Measurements from ENCODE around the gene GTF3C6. TPM values are rescaled to one million over a fixed set of nuclear protein-coding genes. Genes with fewer than 3 reads are reported as not detected.

The GTF3C6 gene
- total and polyA plus RNA-seq, 10 of the 15 experiments (the other 5 are each of a cell fraction or from before 2014, with no cell fraction given), result 42.8 to 261 (median 116) TPM

DNA sequence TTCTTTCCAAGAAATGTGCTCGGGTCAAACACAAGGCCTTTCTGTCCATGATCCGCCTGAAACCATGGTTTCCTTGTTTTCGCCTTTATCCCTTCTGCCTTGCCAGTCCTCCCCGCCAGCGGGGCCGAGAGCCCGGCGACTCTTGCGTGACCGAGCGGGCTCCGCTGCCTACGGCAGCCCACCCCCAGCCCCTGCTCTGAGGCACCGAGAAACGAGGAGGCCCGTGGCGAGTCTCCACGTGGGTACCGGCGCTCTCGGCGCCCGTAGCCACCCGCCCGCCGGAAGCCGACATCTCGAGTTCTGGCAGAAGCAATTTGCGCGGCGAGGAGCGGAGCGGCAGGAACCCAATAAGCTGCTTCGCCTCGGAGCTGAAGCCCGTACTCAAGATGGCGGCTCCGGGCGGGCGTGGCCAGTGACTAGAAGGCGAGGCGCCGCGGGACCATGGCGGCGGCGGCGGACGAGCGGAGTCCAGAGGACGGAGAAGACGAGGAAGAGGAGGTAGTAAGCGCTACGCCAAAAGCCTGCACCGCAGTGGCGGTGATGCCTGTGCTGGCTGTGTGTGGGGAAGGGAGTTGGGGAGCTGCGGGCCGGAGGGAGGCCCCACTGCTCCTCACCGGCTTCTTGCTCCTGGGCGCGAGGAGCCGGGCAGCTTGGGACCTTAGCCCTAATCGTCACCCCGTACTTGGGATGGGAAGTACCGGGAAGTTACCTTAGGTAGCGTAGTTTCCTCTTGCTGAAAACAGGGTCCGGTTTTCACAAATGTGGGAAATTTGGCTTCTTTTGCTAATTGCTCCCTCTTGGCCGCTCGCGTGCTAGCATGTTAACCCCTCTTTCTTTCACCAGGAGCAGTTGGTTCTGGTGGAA, at the start of gene GTF3C6 (continued):
- TF ChIP-seq ETV6 (conservative IDR thresholded peaks at IDR 0.05 in 1 of 2, IDR thresholded peaks at IDR 0.05 in 1 of 2; ENCODE audit: borderline replicate concordance in 1 of 2, low read depth in 1 of 2), result no peak
- TF ChIP-seq STAT3 (IDR thresholded peaks at IDR 0.05; ENCODE audit: low read depth, low read length), result no peak
- no peak for TF ChIP-seq BCL11A (IDR thresholded peaks at IDR 0.05; ENCODE audit: low read depth, low read length)
- 0 out of 2 replicates have a peak, but pooled peaks have one; percentile 16 for TF ChIP-seq CHD2 (IDR thresholded peaks at IDR 0.05; ENCODE audit: borderline replicate concordance, low read depth, low read length)
- TF ChIP-seq POLR2AphosphoS2 (IDR thresholded peaks at IDR 0.05; ENCODE audit: low read depth, low read length), result peak; percentile 78; the same call in 1 of the 2 replicates
- TF ChIP-seq RB1 (IDR thresholded peaks at IDR 0.05; ENCODE audit: borderline replicate concordance), result peak; percentile 78; the same call in 1 of the 2 replicates
- no peak for TF ChIP-seq RAD21 (IDR thresholded peaks at IDR 0.05; ENCODE audit: insufficient read depth, low read depth, low read length)
- TF ChIP-seq ZZZ3 (IDR thresholded peaks at IDR 0.05; ENCODE audit: control insufficient read depth, insufficient read length, low read depth), result no peak
- TF ChIP-seq ZNF217 (IDR thresholded peaks at IDR 0.05), result no peak
- TF ChIP-seq, protein P1, sequence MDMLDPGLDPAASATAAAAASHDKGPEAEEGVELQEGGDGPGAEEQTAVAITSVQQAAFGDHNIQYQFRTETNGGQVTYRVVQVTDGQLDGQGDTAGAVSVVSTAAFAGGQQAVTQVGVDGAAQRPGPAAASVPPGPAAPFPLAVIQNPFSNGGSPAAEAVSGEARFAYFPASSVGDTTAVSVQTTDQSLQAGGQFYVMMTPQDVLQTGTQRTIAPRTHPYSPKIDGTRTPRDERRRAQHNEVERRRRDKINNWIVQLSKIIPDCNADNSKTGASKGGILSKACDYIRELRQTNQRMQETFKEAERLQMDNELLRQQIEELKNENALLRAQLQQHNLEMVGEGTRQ (IDR thresholded peaks at IDR 0.05; ENCODE audit: borderline replicate concordance, low read depth, low read length), result no peak; the same call in 1 of the 2 replicates
- TF ChIP-seq CHD4 (IDR thresholded peaks at IDR 0.05), result no peak
- TF ChIP-seq CBFB (IDR thresholded peaks at IDR 0.05; ENCODE audit: low read depth), result peak; percentile 77
- TF ChIP-seq CEBPB (IDR thresholded peaks at IDR 0.05; ENCODE audit: borderline replicate concordance in 1 of 2, low read depth in 2 of 2, low read length in 2 of 2), result no peak
- no peak for TF ChIP-seq KAT2A (conservative IDR thresholded peaks at IDR 0.05; ENCODE audit: control insufficient read depth, low read depth, low read length)
- no peak for TF ChIP-seq ZNF24 (IDR thresholded peaks at IDR 0.05)
- peak in 1 of 2 experiments; percentile 5; a peak in 1 of 4 replicates for TF ChIP-seq IKZF2 (IDR thresholded peaks at IDR 0.05)
- no peak for TF ChIP-seq E2F4 (IDR thresholded peaks at IDR 0.05; ENCODE audit: low read depth, low read length)
- TF ChIP-seq, protein P2, sequence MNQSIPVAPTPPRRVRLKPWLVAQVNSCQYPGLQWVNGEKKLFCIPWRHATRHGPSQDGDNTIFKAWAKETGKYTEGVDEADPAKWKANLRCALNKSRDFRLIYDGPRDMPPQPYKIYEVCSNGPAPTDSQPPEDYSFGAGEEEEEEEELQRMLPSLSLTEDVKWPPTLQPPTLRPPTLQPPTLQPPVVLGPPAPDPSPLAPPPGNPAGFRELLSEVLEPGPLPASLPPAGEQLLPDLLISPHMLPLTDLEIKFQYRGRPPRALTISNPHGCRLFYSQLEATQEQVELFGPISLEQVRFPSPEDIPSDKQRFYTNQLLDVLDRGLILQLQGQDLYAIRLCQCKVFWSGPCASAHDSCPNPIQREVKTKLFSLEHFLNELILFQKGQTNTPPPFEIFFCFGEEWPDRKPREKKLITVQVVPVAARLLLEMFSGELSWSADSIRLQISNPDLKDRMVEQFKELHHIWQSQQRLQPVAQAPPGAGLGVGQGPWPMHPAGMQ (IDR thresholded peaks at IDR 0.05; ENCODE audit: borderline replicate concordance), result no peak
- TF ChIP-seq WRNIP1 (IDR thresholded peaks at IDR 0.05; ENCODE audit: borderline replicate concordance, low read depth, low read length), result no peak
- TF ChIP-seq, protein P3, sequence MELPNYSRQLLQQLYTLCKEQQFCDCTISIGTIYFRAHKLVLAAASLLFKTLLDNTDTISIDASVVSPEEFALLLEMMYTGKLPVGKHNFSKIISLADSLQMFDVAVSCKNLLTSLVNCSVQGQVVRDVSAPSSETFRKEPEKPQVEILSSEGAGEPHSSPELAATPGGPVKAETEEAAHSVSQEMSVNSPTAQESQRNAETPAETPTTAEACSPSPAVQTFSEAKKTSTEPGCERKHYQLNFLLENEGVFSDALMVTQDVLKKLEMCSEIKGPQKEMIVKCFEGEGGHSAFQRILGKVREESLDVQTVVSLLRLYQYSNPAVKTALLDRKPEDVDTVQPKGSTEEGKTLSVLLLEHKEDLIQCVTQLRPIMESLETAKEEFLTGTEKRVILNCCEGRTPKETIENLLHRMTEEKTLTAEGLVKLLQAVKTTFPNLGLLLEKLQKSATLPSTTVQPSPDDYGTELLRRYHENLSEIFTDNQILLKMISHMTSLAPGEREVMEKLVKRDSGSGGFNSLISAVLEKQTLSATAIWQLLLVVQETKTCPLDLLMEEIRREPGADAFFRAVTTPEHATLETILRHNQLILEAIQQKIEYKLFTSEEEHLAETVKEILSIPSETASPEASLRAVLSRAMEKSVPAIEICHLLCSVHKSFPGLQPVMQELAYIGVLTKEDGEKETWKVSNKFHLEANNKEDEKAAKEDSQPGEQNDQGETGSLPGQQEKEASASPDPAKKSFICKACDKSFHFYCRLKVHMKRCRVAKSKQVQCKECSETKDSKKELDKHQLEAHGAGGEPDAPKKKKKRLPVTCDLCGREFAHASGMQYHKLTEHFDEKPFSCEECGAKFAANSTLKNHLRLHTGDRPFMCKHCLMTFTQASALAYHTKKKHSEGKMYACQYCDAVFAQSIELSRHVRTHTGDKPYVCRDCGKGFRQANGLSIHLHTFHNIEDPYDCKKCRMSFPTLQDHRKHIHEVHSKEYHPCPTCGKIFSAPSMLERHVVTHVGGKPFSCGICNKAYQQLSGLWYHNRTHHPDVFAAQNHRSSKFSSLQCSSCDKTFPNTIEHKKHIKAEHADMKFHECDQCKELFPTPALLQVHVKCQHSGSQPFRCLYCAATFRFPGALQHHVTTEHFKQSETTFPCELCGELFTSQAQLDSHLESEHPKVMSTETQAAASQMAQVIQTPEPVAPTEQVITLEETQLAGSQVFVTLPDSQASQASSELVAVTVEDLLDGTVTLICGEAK (IDR thresholded peaks at IDR 0.05; ENCODE audit: borderline replicate concordance), result peak; percentile 41; the same call in 1 of the 2 replicates
- TF ChIP-seq BRCA1 (IDR thresholded peaks at IDR 0.05; ENCODE audit: low read depth, low read length), result no peak

Measured in GM12878 (cell line).